ENCODE data around the gene CEACAM16. TPM values are rescaled to one million over a fixed set of nuclear protein-coding genes. Genes with fewer than 3 reads are reported as not detected.
A peak's percentile ranks its signal among the peaks of the same experiment; 100 is the strongest.

The CEACAM16 gene
- total and polyA plus RNA-seq, 10 of the 15 experiments (the other 5 are each of a cell fraction or from before 2014, with no cell fraction given): not detected

- TF ChIP-seq, protein P1, sequence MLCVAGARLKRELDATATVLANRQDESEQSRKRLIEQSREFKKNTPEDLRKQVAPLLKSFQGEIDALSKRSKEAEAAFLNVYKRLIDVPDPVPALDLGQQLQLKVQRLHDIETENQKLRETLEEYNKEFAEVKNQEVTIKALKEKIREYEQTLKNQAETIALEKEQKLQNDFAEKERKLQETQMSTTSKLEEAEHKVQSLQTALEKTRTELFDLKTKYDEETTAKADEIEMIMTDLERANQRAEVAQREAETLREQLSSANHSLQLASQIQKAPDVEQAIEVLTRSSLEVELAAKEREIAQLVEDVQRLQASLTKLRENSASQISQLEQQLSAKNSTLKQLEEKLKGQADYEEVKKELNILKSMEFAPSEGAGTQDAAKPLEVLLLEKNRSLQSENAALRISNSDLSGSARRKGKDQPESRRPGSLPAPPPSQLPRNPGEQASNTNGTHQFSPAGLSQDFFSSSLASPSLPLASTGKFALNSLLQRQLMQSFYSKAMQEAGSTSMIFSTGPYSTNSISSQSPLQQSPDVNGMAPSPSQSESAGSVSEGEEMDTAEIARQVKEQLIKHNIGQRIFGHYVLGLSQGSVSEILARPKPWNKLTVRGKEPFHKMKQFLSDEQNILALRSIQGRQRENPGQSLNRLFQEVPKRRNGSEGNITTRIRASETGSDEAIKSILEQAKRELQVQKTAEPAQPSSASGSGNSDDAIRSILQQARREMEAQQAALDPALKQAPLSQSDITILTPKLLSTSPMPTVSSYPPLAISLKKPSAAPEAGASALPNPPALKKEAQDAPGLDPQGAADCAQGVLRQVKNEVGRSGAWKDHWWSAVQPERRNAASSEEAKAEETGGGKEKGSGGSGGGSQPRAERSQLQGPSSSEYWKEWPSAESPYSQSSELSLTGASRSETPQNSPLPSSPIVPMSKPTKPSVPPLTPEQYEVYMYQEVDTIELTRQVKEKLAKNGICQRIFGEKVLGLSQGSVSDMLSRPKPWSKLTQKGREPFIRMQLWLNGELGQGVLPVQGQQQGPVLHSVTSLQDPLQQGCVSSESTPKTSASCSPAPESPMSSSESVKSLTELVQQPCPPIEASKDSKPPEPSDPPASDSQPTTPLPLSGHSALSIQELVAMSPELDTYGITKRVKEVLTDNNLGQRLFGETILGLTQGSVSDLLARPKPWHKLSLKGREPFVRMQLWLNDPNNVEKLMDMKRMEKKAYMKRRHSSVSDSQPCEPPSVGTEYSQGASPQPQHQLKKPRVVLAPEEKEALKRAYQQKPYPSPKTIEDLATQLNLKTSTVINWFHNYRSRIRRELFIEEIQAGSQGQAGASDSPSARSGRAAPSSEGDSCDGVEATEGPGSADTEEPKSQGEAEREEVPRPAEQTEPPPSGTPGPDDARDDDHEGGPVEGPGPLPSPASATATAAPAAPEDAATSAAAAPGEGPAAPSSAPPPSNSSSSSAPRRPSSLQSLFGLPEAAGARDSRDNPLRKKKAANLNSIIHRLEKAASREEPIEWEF (IDR thresholded peaks at IDR 0.05; ENCODE audit: insufficient replicate concordance, low read depth, low read length): peak; percentile 26
- TF ChIP-seq SKIL (IDR thresholded peaks at IDR 0.05; ENCODE audit: low read depth, poor library complexity, severe bottlenecking): peak; percentile 61
- no peak for TF ChIP-seq MAX (IDR thresholded peaks at IDR 0.05; ENCODE audit: low read depth, low read length)
- TF ChIP-seq MYB (IDR thresholded peaks at IDR 0.05; ENCODE audit: borderline replicate concordance, low read depth, low read length): 0 out of 2 replicates have a peak, but pooled peaks have one; percentile 34
- TF ChIP-seq RBBP5 (conservative IDR thresholded peaks at IDR 0.05): no peak
- TF ChIP-seq EGR1 (IDR thresholded peaks at IDR 0.05; ENCODE audit: borderline replicate concordance in 1 of 2, low read depth in 2 of 2, low read length in 2 of 2): peak in 1 of 2 experiments; percentile 64; a peak in 1 of 3 replicates
- no peak for TF ChIP-seq ESRRA (IDR thresholded peaks at IDR 0.05; ENCODE audit: low read length)
- peak; percentile 12; the same call in 1 of the 2 replicates for TF ChIP-seq ZNF24 (IDR thresholded peaks at IDR 0.05)
- TF ChIP-seq, protein P2, sequence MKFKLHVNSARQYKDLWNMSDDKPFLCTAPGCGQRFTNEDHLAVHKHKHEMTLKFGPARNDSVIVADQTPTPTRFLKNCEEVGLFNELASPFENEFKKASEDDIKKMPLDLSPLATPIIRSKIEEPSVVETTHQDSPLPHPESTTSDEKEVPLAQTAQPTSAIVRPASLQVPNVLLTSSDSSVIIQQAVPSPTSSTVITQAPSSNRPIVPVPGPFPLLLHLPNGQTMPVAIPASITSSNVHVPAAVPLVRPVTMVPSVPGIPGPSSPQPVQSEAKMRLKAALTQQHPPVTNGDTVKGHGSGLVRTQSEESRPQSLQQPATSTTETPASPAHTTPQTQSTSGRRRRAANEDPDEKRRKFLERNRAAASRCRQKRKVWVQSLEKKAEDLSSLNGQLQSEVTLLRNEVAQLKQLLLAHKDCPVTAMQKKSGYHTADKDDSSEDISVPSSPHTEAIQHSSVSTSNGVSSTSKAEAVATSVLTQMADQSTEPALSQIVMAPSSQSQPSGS (IDR thresholded peaks at IDR 0.05; ENCODE audit: low read length): no peak; the same call in 1 of the 2 replicates
- TF ChIP-seq BHLHE40 (IDR thresholded peaks at IDR 0.05; ENCODE audit: borderline replicate concordance in 1 of 2, low read depth in 2 of 2, low read length in 1 of 2): peak; percentile 56 to 78; a peak in 3 of 4 replicates
- TF ChIP-seq KLF5 (IDR thresholded peaks at IDR 0.05; ENCODE audit: partially characterized antibody): no peak
- no peak for TF ChIP-seq HDAC6 (IDR thresholded peaks at IDR 0.05; ENCODE audit: unreplicated experiment)
- TF ChIP-seq, protein P3, sequence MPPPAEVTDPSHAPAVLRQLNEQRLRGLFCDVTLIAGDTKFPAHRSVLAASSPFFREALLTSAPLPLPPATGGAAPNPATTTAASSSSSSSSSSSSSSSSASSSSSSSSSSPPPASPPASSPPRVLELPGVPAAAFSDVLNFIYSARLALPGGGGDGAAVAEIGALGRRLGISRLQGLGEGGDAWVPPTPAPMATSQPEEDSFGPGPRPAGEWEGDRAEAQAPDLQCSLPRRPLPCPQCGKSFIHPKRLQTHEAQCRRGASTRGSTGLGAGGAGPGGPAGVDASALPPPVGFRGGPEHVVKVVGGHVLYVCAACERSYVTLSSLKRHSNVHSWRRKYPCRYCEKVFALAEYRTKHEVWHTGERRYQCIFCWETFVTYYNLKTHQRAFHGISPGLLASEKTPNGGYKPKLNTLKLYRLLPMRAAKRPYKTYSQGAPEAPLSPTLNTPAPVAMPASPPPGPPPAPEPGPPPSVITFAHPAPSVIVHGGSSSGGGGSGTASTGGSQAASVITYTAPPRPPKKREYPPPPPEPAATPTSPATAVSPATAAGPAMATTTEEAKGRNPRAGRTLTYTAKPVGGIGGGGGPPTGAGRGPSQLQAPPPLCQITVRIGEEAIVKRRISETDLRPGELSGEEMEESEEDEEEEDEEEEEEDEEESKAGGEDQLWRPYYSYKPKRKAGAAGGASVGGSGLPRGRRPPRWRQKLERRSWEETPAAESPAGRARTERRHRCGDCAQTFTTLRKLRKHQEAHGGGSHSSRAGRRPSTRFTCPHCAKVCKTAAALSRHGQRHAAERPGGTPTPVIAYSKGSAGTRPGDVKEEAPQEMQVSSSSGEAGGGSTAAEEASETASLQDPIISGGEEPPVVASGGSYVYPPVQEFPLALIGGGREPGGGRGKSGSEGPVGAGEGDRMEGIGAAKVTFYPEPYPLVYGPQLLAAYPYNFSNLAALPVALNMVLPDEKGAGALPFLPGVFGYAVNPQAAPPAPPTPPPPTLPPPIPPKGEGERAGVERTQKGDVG (CRISPR knock-in tag; IDR thresholded peaks at IDR 0.05): no peak
Measured at GRCh38 chr19:44722131-44723121, 23.5 kb downstream of the CEACAM16 start (continued).

All from GM12878 (cell line).